IMR-90 (cell line): ENCODE results near the gene FAXC. TPM values are rescaled to one million over a fixed set of nuclear protein-coding genes. Genes with fewer than 3 reads are reported as not detected.

Source experiments
- ATAC-seq: fragments of 200-7000 bp; cut with Tn5 transposase; 2 replicates; pipeline ENCODE4 v1.9.1; 2020; ENCODE audit warnings: low read depth, mild to moderate bottlenecking, moderate library complexity
- BruUV-seq: library from RNA; stranded (reverse); fragments of 400-500 nt; replicated peaks from 2 replicates; lab custom pipeline; 2021; lab: Mats Ljungman, UMichigan
- CTCF ChIA-PET: fragments of 300-600 bp; formaldehyde crosslinking; extraction: SDS; loops from one replicate; lab custom pipeline; 2021; ENCODE audit warnings: antibody characterized with exemption; lab: Yijun Ruan, JAX
- POLR2A ChIA-PET: fragments of 300-600 bp; sonication (Branson Sonifier 250); formaldehyde crosslinking; loops from one replicate; lab custom pipeline; 2022; ENCODE audit warnings: antibody characterized with exemption; ENCODE audit not compliant: unreplicated experiment; lab: Charles Lee
- DNase-seq: peaks from one replicate; pipeline ENCODE4 v3.0.0; 2013
- H2AFZ ChIP-seq: replicated peaks from 2 replicates; pipeline ENCODE3; 2013; ENCODE audit warnings: low read length, mild to moderate bottlenecking; ENCODE audit not compliant: poor library complexity
- H2AK5ac ChIP-seq: 2 replicates; pipeline ENCODE4 v1.6.1; 2013; ENCODE audit warnings: low read depth, low read length, inconsistent platforms
- H2AK9ac ChIP-seq: replicated peaks from 2 replicates; pipeline ENCODE3; 2013; ENCODE audit warnings: mild to moderate bottlenecking, low read depth, low read length, moderate library complexity; ENCODE audit not compliant: poor library complexity
- H2BK120ac ChIP-seq: 2 replicates; pipeline ENCODE4 v1.6.1; 2013; ENCODE audit warnings: low read depth, low read length, inconsistent platforms
- H2BK15ac ChIP-seq: 3 replicates; pipeline ENCODE4 v1.6.1; 2013; ENCODE audit warnings: low read depth, low read length, inconsistent platforms
- H2BK20ac ChIP-seq: 2 replicates; pipeline ENCODE4 v1.6.1; 2013; ENCODE audit warnings: low read depth, mild to moderate bottlenecking, inconsistent platforms, low read length, moderate library complexity
- H2BK5ac ChIP-seq: 2 replicates; pipeline ENCODE4 v1.6.1; 2013; ENCODE audit warnings: mild to moderate bottlenecking, low read depth, low read length, inconsistent platforms; ENCODE audit not compliant: poor library complexity, severe bottlenecking
- H3K14ac ChIP-seq: replicated peaks from 2 replicates; pipeline ENCODE4 v1.6.1; 2013; ENCODE audit warnings: low read depth, low read length, inconsistent platforms
- H3K18ac ChIP-seq: 2 replicates; pipeline ENCODE4 v1.6.1; 2013; ENCODE audit warnings: low read depth, low read length, control low read depth
- H3K23ac ChIP-seq: 2 replicates; pipeline ENCODE4 v1.6.1; 2013; ENCODE audit warnings: low read depth, low read length, inconsistent platforms
- H3K27ac ChIP-seq: 2 replicates; pipeline ENCODE4 v1.5.1; 2013; ENCODE audit warnings: mild to moderate bottlenecking, control low read depth, low read length; ENCODE audit not compliant: insufficient read depth
- H3K27me3 ChIP-seq: 2 replicates; pipeline ENCODE4 v1.6.1; 2013; ENCODE audit warnings: low read length; ENCODE audit not compliant: control insufficient read depth, insufficient read depth
- H3K36me3 ChIP-seq: 2 replicates; pipeline ENCODE4 v1.6.1; 2013; ENCODE audit warnings: low read length, mixed read lengths; ENCODE audit not compliant: control insufficient read depth, insufficient read depth
- H3K4ac ChIP-seq: 2 replicates; pipeline ENCODE4 v1.6.1; 2013; ENCODE audit warnings: low read depth, low read length, inconsistent platforms
- H3K4me1 ChIP-seq: 2 replicates; pipeline ENCODE4 v1.6.1; 2013; ENCODE audit warnings: low read length, mixed read lengths; ENCODE audit not compliant: control insufficient read depth, insufficient read depth
- H3K4me2 ChIP-seq: 2 replicates; pipeline ENCODE4 v1.6.1; 2013; ENCODE audit warnings: low read depth, mild to moderate bottlenecking, control low read depth, low read length, moderate library complexity
- H3K4me3 ChIP-seq: 2 replicates; pipeline ENCODE4 v1.5.1; 2013; ENCODE audit warnings: low read depth, mild to moderate bottlenecking, control low read depth, low read length, moderate library complexity; ENCODE audit not compliant: insufficient read depth
- H3K56ac ChIP-seq: 2 replicates; pipeline ENCODE4 v1.6.1; 2013; ENCODE audit warnings: low read length, inconsistent platforms; ENCODE audit not compliant: insufficient read depth; ENCODE audit errors: extremely low read depth
- H3K79me1 ChIP-seq, 2 experiments: 2 replicates each; pipeline ENCODE4 v1.6.1; 2013; ENCODE audit warnings: low read length in 2 of 2, inconsistent platforms in 1 of 2, low read depth in 1 of 2
- H3K9ac ChIP-seq: 2 replicates; pipeline ENCODE4 v1.6.1; 2013; ENCODE audit warnings: low read depth, low read length, control low read depth
- H3K9me1 ChIP-seq: 2 replicates; pipeline ENCODE4 v1.6.1; 2013; ENCODE audit warnings: low read length, inconsistent platforms; ENCODE audit not compliant: insufficient read depth
- H3K9me3 ChIP-seq: 2 replicates; pipeline ENCODE4 v1.6.1; 2013; ENCODE audit warnings: low read length; ENCODE audit not compliant: control insufficient read depth, insufficient read depth
- H4K20me1 ChIP-seq: 2 replicates; pipeline ENCODE4 v1.6.1; 2013; ENCODE audit warnings: low read length, inconsistent platforms; ENCODE audit not compliant: insufficient read depth
- H4K5ac ChIP-seq: 2 replicates; pipeline ENCODE4 v1.6.1; 2013; ENCODE audit warnings: mild to moderate bottlenecking, low read depth, low read length, control low read depth
- H4K8ac ChIP-seq, 2 experiments: 2 replicates each; pipeline ENCODE4 v1.6.1; 2013; ENCODE audit warnings: low read depth in 2 of 2, low read length in 2 of 2, control low read depth in 1 of 2, inconsistent platforms in 1 of 2
- H4K91ac ChIP-seq: 2 replicates; pipeline ENCODE4 v1.6.1; 2013; ENCODE audit warnings: low read depth, low read length, inconsistent platforms; ENCODE audit not compliant: insufficient read depth
- BHLHE40 ChIP-seq: fragments of 150-350 bp; IDR thresholded peaks from 2 replicates; pipeline ENCODE4 v1.6.1; 2016; ENCODE audit warnings: mild to moderate bottlenecking, low read depth, low read length
- CEBPB ChIP-seq: IDR thresholded peaks from 2 replicates; pipeline ENCODE4 v1.6.1; 2012; ENCODE audit warnings: low read depth, low read length, improper control_type of control experiment
- CHD1 ChIP-seq: IDR thresholded peaks from 2 replicates; pipeline ENCODE4 v1.6.1; 2012; ENCODE audit warnings: low read depth, low read length, improper control_type of control experiment
- CTCF ChIP-seq: conservative IDR thresholded peaks from 2 replicates; pipeline ENCODE4 v1.5.1; 2012; ENCODE audit warnings: mild to moderate bottlenecking, low read depth, low read length, improper control_type of control experiment
- ELK1 ChIP-seq: fragments of 150-350 bp; IDR thresholded peaks from 2 replicates; pipeline ENCODE4 v1.6.1; 2016; ENCODE audit warnings: low read depth, mild to moderate bottlenecking, low read length, moderate library complexity, borderline replicate concordance
- FOS ChIP-seq: fragments of 150-350 bp; IDR thresholded peaks from 2 replicates; pipeline ENCODE4 v1.6.1; 2016; ENCODE audit warnings: low read depth, low read length
- MAFK ChIP-seq: IDR thresholded peaks from 2 replicates; pipeline ENCODE4 v1.6.1; 2012; ENCODE audit warnings: low read depth, low read length, improper control_type of control experiment
- MAZ ChIP-seq: IDR thresholded peaks from 2 replicates; pipeline ENCODE4 v1.6.1; 2012; ENCODE audit warnings: low read depth, mild to moderate bottlenecking, low read length, improper control_type of control experiment, moderate library complexity, borderline replicate concordance
- MXI1 ChIP-seq: IDR thresholded peaks from 2 replicates; pipeline ENCODE4 v1.6.1; 2012; ENCODE audit warnings: low read depth, mild to moderate bottlenecking, low read length, moderate library complexity, borderline replicate concordance
- NFE2L2 ChIP-seq: fragments of 150-350 bp; IDR thresholded peaks from 2 replicates; pipeline ENCODE4 v1.6.1; 2016; ENCODE audit warnings: low read depth, mild to moderate bottlenecking, low read length
- POLR2A ChIP-seq: IDR thresholded peaks from 2 replicates; pipeline ENCODE4 v1.6.1; 2012; ENCODE audit warnings: mild to moderate bottlenecking, low read depth, low read length
- RAD21 ChIP-seq: IDR thresholded peaks from 2 replicates; pipeline ENCODE4 v1.6.1; 2012; ENCODE audit warnings: low read length, improper control_type of control experiment
- RCOR1 ChIP-seq: IDR thresholded peaks from 2 replicates; pipeline ENCODE4 v1.6.1; 2012; ENCODE audit warnings: mild to moderate bottlenecking, low read length, improper control_type of control experiment; ENCODE audit not compliant: insufficient replicate concordance
- RFX5 ChIP-seq: IDR thresholded peaks from 2 replicates; pipeline ENCODE4 v1.8.0; 2012; ENCODE audit warnings: low read depth, mild to moderate bottlenecking, low read length, moderate library complexity
- SMC3 ChIP-seq: fragments of 150-350 bp; IDR thresholded peaks from 2 replicates; pipeline ENCODE4 v1.6.1; 2016; ENCODE audit warnings: low read depth, mild to moderate bottlenecking, antibody characterized with exemption, low read length, moderate library complexity
- USF2 ChIP-seq: fragments of 150-350 bp; IDR thresholded peaks from 2 replicates; pipeline ENCODE4 v1.6.1; 2017; ENCODE audit warnings: mild to moderate bottlenecking, antibody characterized with exemption, low read length, low read depth
- WGBS, 2 experiments: methylation state at CpG; one replicate each; pipeline versions ENCODE4 v1.1.5 to v1.1.7; 2013; ENCODE audit warnings: missing lambda C conversion rate in 2 of 2; ENCODE audit not compliant: insufficient read length in 1 of 2; ENCODE audit errors: extremely low coverage in 2 of 2; 5-methylcytosine and 5-hydroxymethylcytosine counted together
- dilution Hi-C: fragments of 300-500 bp; cut with HindIII; formaldehyde crosslinking; loops from one replicate; pipeline ENCODE4 v1.14.3; 2018; ENCODE audit warnings: low sequenced_read_pairs; ENCODE audit not compliant: unreplicated experiment
- in situ Hi-C: fragments of 300-500 bp; cut with MboI; formaldehyde crosslinking; loops from 3 replicates; pipeline ENCODE4 v1.14.3; 2019; ENCODE audit warnings: low sequenced_read_pairs, inconsistent platforms, mixed read lengths
- intact Hi-C: fragments of 100-400 bp; cut with micrococcal nuclease; formaldehyde crosslinking; loops from 2 replicates; pipeline ENCODE4 v1.10.0; 2022
- polyA plus RNA-seq, 3 experiments: library from polyadenylated mRNA; depleted of rRNA; stranded (reverse); fragments of >200 nt; gene quantifications; 2 replicates each; pipeline ENCODE4 v1.2.3, GENCODE V29; 2012; ENCODE audit warnings: low replicate concordance in 1 of 3
- total RNA-seq: library from RNA; depleted of rRNA; stranded (reverse); fragments of >200 nt; gene quantifications from 2 replicates; pipeline ENCODE4 v1.2.3, GENCODE V29; 2012

The FAXC gene
- total and polyA plus RNA-seq, 2 of the 4 experiments (the other 2 are of a cell fraction): 1.1 to 2.7 TPM

GRCh38 chr6:99338188-99338587 lies 11.3 kb downstream of the FAXC start:
- Histone ChIP-seq H3K23ac (no peak overlapping the region), H4K8ac (no peak overlapping the region), H3K9me1 (no peaks in the 10 kb centered on the region), H2BK120ac (no peak overlapping the region), H2AK5ac (no peak overlapping the region), H3K18ac (no peak overlapping the region), H4K20me1 (no peaks in the 10 kb centered on the region), H3K9me3 (no peaks in the 10 kb centered on the region), H4K91ac (no peak overlapping the region), H3K56ac (no peak overlapping the region), H2BK5ac (no peak overlapping the region), H3K4me1 (no peaks in the 10 kb centered on the region), H3K4ac (no peak overlapping the region), H2AFZ (no peak overlapping the region), H3K27me3 (no peaks in the 10 kb centered on the region), H3K9ac (no peak overlapping the region), H3K36me3 (no peaks in the 10 kb centered on the region; the same call in 1 of the 2 replicates), H2BK15ac (no peak overlapping the region), H3K79me1 (no peaks in the 10 kb centered on the region), H3K4me3 (no peak overlapping the region), H4K5ac (no peak overlapping the region), H2AK9ac (no peak overlapping the region), H3K27ac (no peak overlapping the region), H2BK20ac (no peak overlapping the region), H3K4me2 (no peak overlapping the region), H3K14ac (no peak overlapping the region)
- intact Hi-C loops (no loop called here), dilution Hi-C loops (no loop called here), in situ Hi-C loops (no loop called here)
- no peak for ATAC-seq
- no peak for DNase-seq
- 86% methylated on average over 2 of the region's 2 CpGs; no CpG with 5 or more reads in 1 of the 2 experiments for WGBS, 2 experiments
- no peak for TF ChIP-seq BHLHE40
- TF ChIP-seq MXI1: no peak
- TF ChIP-seq CTCF: no peak
- no peak for TF ChIP-seq CEBPB
- no peak for TF ChIP-seq RFX5
- no peak for TF ChIP-seq MAFK
- no peak for TF ChIP-seq USF2
- TF ChIP-seq CHD1: no peak
- no peak for TF ChIP-seq ELK1
- TF ChIP-seq SMC3: no peak
- TF ChIP-seq POLR2A: no peak
- no peak for TF ChIP-seq RCOR1
- no peak for TF ChIP-seq NFE2L2
- TF ChIP-seq FOS: no peak
- no peak for TF ChIP-seq MAZ
- no peak for TF ChIP-seq RAD21
- no TSS peak for BruUV-seq
- ChIA-PET CTCF (no interaction called here), POLR2A (no interaction called here)
